Mesenteric fat pad (tissue), 1 donor: Measurements from ENCODE around the gene OR10G3. TPM values are rescaled to one million over a fixed set of nuclear protein-coding genes. Genes with fewer than 3 reads are reported as not detected.
"Not testable (repeated sequence)": the region's sequence is repeated elsewhere in the genome, so short reads cannot be mapped to it uniquely, and the experiment has no call there.

Experiments used
- DNase-seq: peaks from one replicate; pipeline ENCODE4 v3.0.0-alpha.2; 2020; ENCODE audit warnings: low spot score
- long read RNA-seq: library from polyadenylated mRNA; unstranded; transcript quantifications from one replicate; pipeline ENCODE4 v2.0.0, GENCODE V29; 2020
- total RNA-seq: library from RNA; stranded (reverse); fragmentation: NEBNext Ultra II Directional; extraction: Animal tissue kit (Norgen Biotek cat#: 25700); gene quantifications from one replicate; pipeline ENCODE4 v1.2.1, GENCODE V29; 2021
- donor health status: DM: yes; HTN: yes; CAD: no.

OR10G3 gene, protein sequence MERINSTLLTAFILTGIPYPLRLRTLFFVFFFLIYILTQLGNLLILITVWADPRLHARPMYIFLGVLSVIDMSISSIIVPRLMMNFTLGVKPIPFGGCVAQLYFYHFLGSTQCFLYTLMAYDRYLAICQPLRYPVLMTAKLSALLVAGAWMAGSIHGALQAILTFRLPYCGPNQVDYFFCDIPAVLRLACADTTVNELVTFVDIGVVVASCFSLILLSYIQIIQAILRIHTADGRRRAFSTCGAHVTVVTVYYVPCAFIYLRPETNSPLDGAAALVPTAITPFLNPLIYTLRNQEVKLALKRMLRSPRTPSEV
- total RNA-seq: not detected
- long read RNA-seq: 0 reads

DNA sequence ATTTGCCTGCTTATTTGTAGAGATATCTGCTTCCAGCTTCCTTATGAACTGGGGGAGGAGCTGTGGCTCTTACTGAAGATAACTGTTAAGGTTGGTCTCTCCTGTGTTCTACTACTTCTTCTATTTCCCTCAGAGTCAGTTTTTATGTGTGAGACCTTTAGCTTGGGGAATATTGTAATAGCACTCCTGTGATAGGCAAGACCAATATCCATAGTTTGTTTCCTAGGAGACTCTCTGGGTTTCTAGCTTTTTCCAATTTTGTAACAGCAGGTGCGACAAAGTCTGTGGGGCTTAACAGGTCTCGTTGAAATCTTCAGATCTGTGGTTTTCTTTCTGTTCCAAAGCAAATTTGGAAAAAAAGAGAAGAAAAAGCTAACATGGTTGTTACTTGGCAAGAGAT, at the start of gene OR10G3:
Gene OR10G3, minus strand, starts transcription at position 101 of the 400 bp plus-strand sequence. CDS start 9,332 bp downstream, outside the sequence.
- no peak for DNase-seq

DNA sequence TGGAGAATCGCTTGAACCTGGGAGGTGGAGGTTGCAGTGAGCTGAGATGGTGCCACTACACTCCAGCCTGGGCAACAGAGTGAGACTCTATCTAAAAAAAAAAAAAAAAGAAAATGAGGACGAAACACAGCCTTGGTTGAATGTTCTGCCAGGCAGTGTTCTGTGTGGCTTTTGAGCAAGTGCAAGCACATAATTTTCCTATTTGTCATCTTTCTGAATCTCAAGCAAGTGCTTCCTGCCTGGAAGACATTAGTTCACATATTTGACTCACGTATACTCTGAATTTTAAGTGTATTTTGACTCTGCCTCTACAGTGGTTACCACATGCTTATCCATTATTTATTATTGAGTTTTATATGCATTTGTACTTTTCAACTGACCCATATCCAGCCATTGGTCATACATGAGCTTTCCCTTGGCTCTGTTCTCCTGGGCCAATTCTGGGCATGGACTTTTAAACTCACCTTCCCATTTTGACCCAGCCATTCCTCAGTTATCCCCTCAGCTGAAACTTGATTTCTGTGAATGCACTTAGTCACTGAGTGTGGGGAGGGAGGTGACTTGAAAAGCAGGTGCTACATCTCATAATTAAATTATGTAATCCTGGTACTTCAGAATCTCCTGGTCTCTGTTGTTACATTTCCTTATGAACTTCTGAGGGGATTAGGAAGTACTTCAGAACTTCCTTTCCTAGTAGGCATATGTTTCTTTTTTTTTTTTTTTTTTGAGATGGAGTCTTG, 46.8 kb upstream of the OR10G3 start:
- DNase-seq: no peak

DNA sequence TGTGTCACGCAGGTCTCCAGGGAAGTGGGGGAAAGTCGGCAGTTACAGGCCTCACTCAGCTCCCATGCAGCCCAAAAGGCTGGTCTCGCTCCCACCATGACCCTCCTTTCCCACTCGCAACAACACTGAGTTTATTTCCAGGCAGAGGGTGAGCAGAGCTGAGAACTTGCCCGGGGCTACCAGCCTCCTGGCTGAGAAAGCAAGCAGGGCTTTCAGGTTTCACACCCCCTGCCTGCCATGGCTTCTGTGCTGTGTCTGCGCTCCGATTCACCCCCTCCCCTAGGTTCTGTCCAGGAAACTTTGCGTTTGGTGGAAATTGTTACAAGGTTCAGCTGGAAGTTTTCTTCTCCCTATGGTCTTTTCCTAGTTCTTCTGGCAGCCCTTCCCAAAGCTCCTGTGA, 37.7 kb upstream of the OR10G3 start:
- DNase-seq: no peak

DNA sequence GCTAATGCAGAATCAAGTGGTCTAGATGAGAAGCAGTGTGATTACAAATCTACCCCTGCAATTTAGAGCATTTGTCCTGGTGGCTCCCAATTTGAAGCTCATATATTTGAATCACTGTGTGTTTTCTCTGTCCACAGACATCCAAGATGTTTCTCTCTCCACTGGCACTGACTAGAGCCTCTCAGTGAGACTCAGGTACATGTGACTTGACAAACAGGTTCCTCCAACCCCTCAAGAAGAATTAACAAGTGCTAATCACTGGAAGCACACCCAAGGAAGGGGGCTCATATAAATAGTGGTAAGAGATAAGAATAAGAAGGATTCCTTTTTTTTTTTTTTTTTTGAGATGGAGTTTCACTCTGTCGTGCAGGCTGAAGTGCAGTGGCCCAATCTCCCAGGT, 34.4 kb upstream of the OR10G3 start:
- DNase-seq: no peak

DNA sequence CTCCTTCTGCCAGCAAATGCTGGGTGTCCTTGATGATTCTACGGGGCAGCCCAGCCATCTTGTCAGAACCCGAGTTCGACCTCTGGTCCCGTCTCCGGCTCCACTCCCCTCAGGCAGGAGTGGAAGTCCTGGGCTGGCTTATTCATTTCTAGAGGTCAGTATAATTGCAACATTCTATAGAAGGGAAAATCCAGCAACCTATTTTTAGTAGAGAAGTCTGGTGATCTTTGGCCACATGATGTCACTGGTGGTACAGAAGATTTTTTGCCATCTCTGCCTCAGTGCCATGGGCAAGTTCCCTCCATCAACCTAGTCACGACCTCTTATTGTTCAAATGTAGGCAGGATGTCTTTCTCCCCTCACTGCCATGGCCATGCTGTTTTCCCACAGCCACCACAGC, 32.4 kb upstream of the OR10G3 start:
- no peak for DNase-seq

DNA sequence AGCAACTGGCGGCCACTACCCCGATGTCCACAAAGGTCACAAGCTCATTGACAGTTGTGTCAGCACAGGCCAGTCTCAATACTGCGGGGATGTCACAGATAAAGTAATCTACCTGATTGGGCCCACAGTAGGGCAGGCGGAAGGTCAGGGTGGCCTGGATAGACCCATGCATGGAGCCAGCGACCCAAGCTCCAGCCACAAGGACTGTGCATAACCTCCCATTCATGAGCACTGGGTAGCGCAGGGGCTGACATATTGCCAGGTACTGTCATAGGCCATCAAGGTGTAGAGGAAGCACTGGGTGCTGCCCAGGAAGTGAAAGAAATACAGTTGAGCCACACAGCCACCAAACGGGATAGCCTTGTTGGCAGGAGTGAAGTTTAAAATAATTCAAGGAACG, 22.3 kb upstream of the OR10G3 start:
- not testable (repeated sequence) for DNase-seq

DNA sequence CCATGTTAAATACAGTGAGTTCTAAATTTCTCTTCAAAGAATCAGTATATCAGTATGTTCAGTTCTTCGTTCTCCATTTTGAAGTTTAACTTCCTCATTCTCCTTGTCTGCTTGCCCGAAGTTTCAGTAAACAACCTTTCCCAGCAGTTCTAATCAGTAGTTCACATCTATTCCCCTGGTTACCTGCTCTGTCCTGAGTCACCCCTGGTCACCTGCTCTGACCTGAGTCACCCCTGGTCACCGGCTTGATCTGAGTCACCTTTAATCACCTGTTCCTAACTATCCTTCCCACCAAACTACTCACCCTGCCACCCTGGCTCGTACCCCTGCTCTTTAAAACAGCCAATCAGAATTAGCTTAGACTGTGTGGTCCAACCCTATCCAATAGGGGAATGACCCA, 9.4 kb upstream of the OR10G3 start:
- no peak for DNase-seq

DNA sequence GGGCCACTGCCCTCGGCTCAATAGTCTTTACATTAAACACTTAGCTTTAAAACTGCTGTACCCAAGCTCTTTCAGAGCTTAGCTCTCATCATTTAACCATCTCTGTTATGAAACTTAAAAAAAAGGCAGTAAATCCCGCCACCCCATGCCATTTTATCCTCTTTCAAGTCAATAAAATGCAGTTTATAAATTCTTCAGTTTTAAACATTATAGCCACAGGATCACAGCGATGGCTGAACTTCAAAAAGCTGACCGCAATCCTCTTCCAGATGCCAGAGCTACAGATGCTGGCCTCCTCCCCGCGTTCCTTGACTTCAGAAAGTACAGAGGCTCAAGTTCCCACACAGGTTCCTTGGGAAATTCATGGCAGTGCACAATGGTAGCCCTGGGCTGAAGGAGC, 4.2 kb downstream of the OR10G3 start:
- DNase-seq: no peak

DNA sequence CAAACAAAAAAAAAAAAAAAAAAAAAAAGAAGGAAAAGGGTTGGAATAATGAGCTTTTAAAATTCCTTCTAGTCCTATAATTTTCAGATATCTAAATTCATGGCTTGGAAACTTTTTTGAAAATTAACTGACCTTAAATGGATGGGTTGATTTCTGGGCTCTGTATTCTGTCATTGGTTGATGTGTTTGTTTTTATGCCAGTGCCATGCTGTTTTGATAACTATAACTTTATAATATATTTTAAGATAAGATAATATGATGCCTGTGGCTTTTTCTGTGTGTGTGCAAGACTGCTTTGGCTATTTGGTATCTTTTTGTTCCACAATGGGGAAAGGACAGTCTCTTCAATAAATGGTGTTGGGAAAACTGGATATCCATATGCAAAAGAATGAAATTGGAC, 7.3 kb downstream of the OR10G3 start:
- no peak for DNase-seq

DNA sequence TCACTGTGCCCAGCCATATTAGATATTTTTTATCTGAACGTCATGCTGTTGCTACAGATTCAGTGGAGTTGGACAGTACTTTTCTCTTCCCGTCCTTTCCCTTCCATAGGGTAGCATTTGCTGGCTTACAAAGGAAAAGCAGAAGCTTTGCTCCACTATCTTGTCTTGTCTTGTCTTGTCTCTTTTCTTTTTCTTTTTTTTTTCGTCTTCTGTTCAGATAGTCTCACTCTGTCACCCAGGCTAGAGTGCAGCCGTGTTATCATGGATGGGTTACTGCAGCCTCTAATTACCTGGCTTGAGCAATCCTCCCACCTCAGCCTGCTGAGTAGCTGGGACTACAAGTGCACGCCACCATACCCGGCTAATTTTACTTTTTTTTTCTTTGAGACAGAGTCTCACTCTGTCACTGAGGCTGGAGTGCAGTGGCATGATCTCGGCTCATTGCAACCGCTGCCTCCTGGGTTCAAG, 21.1 kb downstream of the OR10G3 start:
- DNase-seq: no peak

DNA sequence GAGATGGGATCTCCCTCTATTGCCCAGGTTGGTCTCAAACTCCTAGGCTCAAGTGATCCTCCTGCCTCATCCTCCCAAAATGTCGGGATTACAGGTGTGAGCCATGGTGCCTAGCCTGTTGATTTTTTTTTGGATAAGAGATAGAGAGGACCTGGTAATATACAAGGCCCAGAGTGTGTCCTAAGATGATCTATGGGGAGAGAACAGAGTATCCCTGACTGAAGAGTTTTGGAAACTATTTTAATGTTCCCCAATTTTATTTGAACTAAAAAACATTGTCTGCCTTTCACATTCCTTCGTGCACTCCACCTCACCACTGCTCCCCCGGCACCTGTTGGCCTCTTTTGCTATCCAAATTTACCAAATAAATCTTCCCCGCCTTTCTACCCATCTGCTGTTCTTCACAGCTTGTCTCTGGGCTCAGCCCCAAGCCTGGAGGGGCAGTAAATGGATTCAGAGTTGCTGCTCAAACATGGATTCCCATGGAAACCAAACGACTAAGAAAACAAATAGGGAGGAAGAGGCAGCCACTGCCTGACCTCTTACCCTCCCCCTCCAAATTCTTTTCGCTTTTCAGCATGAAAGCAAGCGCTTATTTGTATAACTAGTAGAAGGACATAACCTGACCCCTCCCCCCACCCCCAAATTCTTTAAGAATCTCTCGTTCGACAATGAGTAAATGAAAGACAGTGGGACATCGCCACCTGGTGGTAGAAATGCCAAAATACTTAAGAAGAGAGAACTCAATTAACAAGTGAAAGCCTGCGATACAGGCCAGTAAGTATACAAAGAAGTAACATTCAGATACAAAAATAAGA, 22.6 kb downstream of the OR10G3 start:
- DNase-seq: peak; percentile 87

DNA sequence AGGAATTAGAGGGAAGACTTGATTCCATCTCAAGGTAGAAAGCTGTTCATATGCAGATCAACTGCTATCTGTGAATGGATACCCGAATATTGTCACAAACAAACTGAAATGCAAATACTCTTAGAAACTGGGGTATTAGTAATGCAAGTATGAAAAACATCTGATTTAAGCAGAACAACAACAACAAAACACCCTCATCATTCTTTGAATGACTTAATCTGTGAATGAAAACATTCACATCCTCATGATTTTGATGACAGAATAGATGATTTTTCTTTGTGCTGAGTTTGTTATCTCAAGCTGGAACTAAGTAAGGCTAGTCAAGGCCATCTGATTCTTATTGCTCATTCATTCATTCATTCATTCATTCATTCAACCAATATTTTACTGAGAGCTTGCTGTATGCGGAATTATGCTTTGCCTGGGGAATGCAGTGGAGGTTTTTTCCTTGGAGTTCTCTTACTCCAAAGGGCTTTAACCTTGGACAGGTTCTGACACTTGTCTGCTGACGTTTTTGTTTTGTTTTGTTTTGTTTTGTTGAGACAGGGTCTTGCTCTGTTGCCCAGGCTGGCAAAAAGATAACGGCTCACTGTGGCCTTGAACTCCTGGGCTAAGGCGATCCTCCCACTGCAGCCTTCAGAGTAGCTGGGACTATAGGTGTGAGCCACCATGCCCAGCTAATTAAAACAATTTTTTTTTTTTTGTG, 23.3 kb downstream of the OR10G3 start:
- peak; percentile 22 for DNase-seq

DNA sequence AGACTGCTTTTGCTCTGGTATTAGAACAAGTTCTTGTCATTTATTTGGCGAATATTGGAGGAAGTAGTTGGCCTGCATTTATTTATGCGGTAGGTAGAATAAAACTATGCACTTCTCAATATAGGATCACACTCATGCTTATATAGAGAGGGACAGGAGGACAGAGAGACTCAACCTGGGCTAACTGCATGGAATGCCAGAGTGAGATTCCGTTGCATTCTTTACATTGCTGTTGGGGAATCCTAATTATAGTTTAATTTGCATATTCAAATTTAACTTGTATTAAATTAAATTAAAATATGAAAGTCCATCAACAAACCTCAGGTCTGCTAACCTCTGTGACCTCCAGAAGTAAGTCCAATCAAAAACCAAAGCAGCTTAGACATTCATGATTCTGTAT, 26.6 kb downstream of the OR10G3 start:
- DNase-seq: no peak

DNA sequence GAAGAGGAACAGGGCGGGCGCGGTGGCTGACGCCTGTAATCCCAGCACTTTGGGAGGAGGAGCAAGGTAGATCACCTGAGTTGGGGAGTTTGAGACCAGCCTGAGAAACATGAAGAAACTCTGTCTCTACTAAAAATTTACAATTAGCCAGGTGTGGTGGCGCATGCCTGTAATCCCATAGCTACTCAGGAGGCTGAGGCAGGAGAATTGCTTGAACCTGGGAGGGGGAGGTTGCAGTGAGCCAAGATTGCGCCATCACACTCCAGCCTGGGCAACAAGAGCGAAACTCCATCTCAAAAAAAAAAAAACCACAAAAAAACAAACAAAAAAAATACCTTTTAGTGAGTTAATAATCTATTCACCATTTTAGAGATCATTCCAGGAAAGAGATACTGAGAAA, 35.3 kb downstream of the OR10G3 start:
- DNase-seq: not testable (repeated sequence)

DNA sequence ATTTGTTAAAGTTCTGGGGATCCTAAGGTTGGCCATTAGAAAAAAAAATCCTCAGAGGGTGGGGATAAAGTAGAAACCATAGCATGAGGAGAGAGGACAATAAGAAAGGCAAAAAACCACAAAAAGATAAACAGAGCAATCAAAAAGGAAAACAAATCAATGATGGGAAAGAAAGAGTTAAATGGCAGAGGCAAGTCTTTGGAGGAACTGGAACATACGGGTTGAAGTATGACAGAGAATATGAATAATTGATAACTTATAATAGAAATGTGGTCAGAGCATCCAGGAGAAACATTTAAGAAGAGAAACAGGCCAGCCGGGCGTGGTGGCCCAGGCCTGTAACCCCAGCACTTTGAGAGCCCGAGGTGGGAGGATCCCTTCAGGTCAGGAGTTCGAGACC, 35.9 kb downstream of the OR10G3 start:
- no peak for DNase-seq

DNA sequence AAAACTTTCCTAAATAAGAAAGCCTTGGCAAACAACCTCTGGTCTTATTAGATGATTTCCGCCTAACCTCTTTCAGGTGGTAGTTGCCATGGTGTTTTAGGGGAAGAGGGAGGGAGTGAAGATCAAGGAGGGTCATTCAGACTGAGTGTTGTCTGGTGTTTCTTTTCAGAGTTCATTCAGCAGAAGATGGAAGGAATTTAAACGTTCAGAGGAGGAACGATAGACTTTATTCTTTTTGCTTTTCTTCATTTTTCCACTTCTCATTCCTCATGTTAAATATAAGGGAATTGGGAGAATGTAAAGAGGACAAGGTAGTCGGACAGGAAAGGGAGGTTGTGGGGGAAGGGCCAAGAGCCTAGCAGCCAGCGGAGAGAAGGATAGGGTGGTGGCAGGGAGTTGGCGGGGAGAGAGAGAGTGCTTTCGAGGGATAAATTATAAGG, 36.3 kb downstream of the OR10G3 start:
- no peak for DNase-seq

DNA sequence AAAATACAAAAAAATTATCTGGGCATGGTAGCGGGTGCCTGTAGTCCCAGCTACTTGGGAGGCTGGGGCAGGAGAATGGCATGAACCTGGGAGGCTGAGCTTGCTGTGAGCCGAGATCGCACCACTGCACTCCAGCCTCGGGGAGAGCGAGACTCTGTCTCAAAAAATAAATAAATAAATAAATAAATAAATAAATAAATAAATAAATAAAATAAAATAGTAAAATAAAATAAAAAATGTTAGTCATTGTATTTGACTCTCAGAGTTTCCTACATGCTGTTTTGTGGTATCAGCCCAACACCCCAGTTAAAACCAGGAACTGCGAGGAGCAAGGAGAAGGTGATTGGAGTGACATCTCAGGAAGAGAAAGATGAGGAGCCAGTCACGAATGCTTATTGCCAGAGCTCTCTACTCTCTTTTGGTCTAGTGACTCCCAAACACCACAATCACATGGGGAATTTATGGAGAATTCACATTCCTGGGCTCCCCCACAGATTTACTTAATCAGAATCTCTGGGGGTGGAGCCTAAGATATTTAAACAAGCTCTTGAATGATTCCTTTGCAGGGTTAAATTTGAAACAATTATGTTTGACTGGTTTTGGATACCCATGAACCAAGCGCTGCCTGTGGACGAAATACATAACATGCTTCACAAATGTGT, 38.3 kb downstream of the OR10G3 start:
- no peak for DNase-seq

DNA sequence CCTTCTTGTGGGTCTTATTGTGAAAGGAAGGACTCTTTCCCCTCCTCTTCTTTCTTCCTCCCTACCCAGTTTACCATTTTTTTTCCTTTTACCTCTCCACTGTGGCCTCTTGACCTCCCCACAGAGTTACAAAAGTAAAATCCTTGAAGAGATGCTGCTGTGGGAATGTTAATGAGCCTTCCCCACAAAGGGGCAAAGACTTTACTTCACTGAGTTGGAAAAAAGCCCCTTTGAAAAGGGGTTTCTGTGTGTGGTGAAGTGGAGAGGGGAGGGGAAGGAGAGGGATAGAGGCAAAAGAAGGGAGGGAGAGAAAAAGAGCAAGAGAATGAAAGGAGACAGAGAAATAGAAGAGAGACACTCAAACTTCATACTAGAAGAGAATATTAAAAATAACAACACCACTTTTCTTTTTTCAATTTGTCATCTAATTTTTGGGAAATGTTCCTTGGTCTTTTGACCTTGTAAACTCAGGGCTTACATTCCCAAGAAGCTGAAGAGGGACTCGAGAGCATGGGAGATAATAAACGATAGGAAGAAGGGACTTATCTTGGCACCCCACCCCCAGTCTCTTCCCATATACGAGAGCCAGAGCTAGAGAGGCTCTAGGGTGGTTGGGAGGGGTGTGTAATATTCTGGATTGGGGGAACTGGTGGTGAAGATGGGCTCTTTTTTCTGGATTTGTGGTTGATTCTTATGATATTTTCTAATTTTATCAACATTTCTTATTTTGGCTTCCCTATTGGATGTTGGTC, 40.5 kb downstream of the OR10G3 start:
- DNase-seq: no peak

DNA sequence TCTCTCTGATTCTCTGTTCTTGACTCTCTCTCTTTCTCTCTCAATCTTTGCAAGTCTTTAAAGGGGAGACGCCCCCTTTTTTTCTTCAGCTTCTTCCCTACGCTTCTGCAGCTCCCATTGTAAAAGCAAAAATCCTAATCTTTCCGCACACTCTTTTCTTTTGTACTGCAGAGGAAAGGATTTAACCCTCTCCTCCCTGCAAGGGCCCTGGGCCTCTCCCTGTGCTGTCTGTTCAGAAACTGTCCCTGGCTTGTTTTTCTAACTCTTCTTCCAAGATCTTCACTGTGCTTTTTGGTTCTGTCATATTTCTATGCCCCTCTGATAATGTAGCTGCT, 42.8 kb downstream of the OR10G3 start:
- DNase-seq: no peak
